K562 (cell line): ENCODE measurements around the gene LACTBL1. TPM values are rescaled to one million over a fixed set of nuclear protein-coding genes. Genes with fewer than 3 reads are reported as not detected.
A peak's percentile ranks its signal among the peaks of the same experiment; 100 is the strongest.

ENCODE experiments used
- ARID3B ChIP-seq: fragments of 250-450 bp; sonication (Bioruptor Pico); IDR thresholded peaks from 2 replicates; pipeline ENCODE4 v1.4.0; 2020; ENCODE audit warnings: borderline replicate concordance
- CBX5 ChIP-seq: IDR thresholded peaks from 2 replicates; pipeline ENCODE4 v1.6.1; 2014; ENCODE audit warnings: low read depth, borderline replicate concordance
- DEAF1 ChIP-seq: fragments of 450-650 bp; formaldehyde crosslinking; IDR thresholded peaks from 2 replicates; pipeline ENCODE4 v1.4.0; 2020; ENCODE audit warnings: mild to moderate bottlenecking, moderate library complexity
- ETV1 ChIP-seq: fragments of 450-650 bp; conservative IDR thresholded peaks from 2 replicates; pipeline ENCODE4 v1.6.1; 2016; ENCODE audit warnings: missing genetic modification characterization, control low read depth, low read depth, missing compliant biosample characterization
- HDAC1 ChIP-seq, 2 experiments: fragments of 450-650 bp; IDR thresholded peaks; 2 replicates each; pipeline ENCODE4 v1.6.1; 2016 to 2017; ENCODE audit warnings: inconsistent platforms in 1 of 2, mild to moderate bottlenecking in 1 of 2, moderate library complexity in 1 of 2
- MYC ChIP-seq, 2 experiments: fragments of 250-450 bp in 1 of 2; sonication (Bioruptor Pico) in 1 of 2; IDR thresholded peaks; 2 replicates each; pipeline versions ENCODE4 v1.5.1 to v1.6.1; 2012 to 2021; ENCODE audit warnings: low read depth in 2 of 2, borderline replicate concordance in 1 of 2, improper control_type of control experiment in 1 of 2, low read length in 1 of 2, mild to moderate bottlenecking in 1 of 2, moderate library complexity in 1 of 2
- SNAPC5 ChIP-seq: fragments of 250-450 bp; sonication (Bioruptor Pico); IDR thresholded peaks from 2 replicates; pipeline ENCODE4 v1.8.0; 2021; ENCODE audit warnings: moderate library complexity, mild to moderate bottlenecking, inconsistent platforms
- SREBF2 ChIP-seq: sonication (generic); formaldehyde crosslinking; IDR thresholded peaks from 2 replicates; pipeline ENCODE4 v1.4.0; 2020; ENCODE audit warnings: mild to moderate bottlenecking, missing genetic modification reagents
- TAF9B ChIP-seq: fragments of 450-650 bp; IDR thresholded peaks from 2 replicates; pipeline ENCODE4 v1.6.1; 2018; ENCODE audit warnings: mild to moderate bottlenecking; ENCODE audit not compliant: partially characterized antibody
- ZBTB26 ChIP-seq: fragments of 450-650 bp; formaldehyde crosslinking; IDR thresholded peaks from 2 replicates; pipeline ENCODE4 v1.4.0; 2022; ENCODE audit warnings: missing genetic modification characterization
- ZNF280B ChIP-seq: fragments of 250-450 bp; sonication (Bioruptor Pico); IDR thresholded peaks from 2 replicates; pipeline ENCODE4 v1.5.1; 2021; ENCODE audit warnings: mild to moderate bottlenecking
- ZNF778 ChIP-seq: fragments of 450-650 bp; formaldehyde crosslinking; IDR thresholded peaks from 2 replicates; pipeline ENCODE4 v1.4.0; 2020; ENCODE audit warnings: mild to moderate bottlenecking, moderate library complexity
- polyA plus RNA-seq, 8 experiments: library from polyadenylated mRNA; depleted of rRNA in 4 of 8; stranded (reverse) in 5 of 8; unstranded in 3 of 8; fragments of >200 nt; fragmentation: Nextera tagmentation in 2 of 8; fragmentation: Illumina TruSeq in 1 of 8; extraction: Ambion mirVana in 2 of 8; extraction: Trizol in 1 of 8; gene quantifications; 2 replicates each; pipeline versions ENCODE4 v1.2.1 to v1.2.3, GENCODE V29; 2011 to 2014; ENCODE audit warnings: inconsistent platforms in 1 of 8, missing spikeins in 1 of 8
- total RNA-seq, 7 experiments: library from RNA; depleted of rRNA in 6 of 7; stranded (reverse); fragments of >200 nt in 6 of 7; fragmentation: Illumina TruSeq in 2 of 7; extraction: Trizol in 2 of 7; gene quantifications; 2 replicates each; pipeline versions ENCODE4 v1.2.1 to v1.2.3, GENCODE V29; 2011 to 2021; ENCODE audit warnings: low replicate concordance in 1 of 7

The LACTBL1 gene
- total and polyA plus RNA-seq, 9 of the 15 experiments (the other 6 are each of a cell fraction or from before 2014, with no cell fraction given), result not detected

- TF ChIP-seq ARID3B (CRISPR knock-in tag) (no peak), ZNF280B (CRISPR knock-in tag) (no peak), HDAC1 (IDR thresholded peaks at IDR 0.05) (no peak), ZBTB26 (0 out of 2 replicates have a peak, but pooled peaks have one; percentile 8), SREBF2 (CRISPR knock-in tag) (no peak), SNAPC5 (CRISPR knock-in tag) (no peak), TAF9B (no peak), ETV1 (tag) (peak; percentile 5; the same call in 1 of the 2 replicates), CBX5 (no peak), ZNF778 (CRISPR knock-in tag) (no peak), DEAF1 (CRISPR knock-in tag) (peak; percentile 95), MYC (IDR thresholded peaks at IDR 0.05; ENCODE audit: low read depth, low read length) (no peak; the same call in 1 of the 2 replicates), MYC (CRISPR knock-in tag; IDR thresholded peaks at IDR 0.05; ENCODE audit: borderline replicate concordance, low read depth) (no peak)
These were observed 4.0 kb upstream of the LACTBL1 start (continued) for GRCh38 chr1:22976461-22977243.
